C4-2B (cell line): ENCODE data around the gene KCNK1.

Source experiments
- ZFX ChIP-seq: fragments of 450-650 bp; IDR thresholded peaks from 2 replicates; pipeline ENCODE4 v1.6.1; 2017
- TF ChIP-seq, protein P1 (sequence below): fragments of 450-650 bp; conservative IDR thresholded peaks from 2 replicates; pipeline ENCODE4 v1.5.1; 2017; ENCODE audit warnings: mild to moderate bottlenecking

DNA sequence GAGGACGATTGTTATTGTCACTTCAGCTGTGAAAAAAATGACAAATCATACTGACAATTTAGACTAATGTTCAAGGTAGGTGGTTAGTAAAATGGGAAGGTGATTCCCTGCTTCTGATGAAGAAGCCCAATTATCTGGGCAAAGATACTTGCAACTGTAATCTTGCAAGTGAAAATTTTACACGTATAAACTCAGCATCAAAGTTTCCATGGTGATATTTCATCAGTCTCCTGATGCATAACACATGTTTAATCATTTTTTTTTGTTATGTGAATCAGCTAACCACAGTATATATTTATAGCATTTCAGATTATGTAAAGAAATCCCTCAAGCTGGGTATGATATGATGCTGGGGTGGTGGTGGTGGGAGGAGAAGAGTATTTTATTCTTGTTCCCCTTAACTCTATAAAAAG lies 16.4 kb upstream of the KCNK1 start:
- TF ChIP-seq, protein P1, sequence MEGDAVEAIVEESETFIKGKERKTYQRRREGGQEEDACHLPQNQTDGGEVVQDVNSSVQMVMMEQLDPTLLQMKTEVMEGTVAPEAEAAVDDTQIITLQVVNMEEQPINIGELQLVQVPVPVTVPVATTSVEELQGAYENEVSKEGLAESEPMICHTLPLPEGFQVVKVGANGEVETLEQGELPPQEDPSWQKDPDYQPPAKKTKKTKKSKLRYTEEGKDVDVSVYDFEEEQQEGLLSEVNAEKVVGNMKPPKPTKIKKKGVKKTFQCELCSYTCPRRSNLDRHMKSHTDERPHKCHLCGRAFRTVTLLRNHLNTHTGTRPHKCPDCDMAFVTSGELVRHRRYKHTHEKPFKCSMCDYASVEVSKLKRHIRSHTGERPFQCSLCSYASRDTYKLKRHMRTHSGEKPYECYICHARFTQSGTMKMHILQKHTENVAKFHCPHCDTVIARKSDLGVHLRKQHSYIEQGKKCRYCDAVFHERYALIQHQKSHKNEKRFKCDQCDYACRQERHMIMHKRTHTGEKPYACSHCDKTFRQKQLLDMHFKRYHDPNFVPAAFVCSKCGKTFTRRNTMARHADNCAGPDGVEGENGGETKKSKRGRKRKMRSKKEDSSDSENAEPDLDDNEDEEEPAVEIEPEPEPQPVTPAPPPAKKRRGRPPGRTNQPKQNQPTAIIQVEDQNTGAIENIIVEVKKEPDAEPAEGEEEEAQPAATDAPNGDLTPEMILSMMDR = no peak
- no peak for TF ChIP-seq ZFX
